Uterus (tissue), 2 donors: Measurements from ENCODE around the gene ZNF618.

Source experiments
- POLR2A ChIP-seq, 2 donors: fragments of 450-650 bp; IDR thresholded peaks; one replicate each; pipeline ENCODE4 v1.6.1; 2016; ENCODE audit warnings: antibody characterized with exemption in 2 of 2, mild to moderate bottlenecking in 1 of 2, moderate library complexity in 1 of 2
- TF ChIP-seq, protein P1 (sequence below), 4 experiments: fragments of 200-600 bp in 2 of 4; fragments of 450-650 bp in 2 of 4; sonication (generic) in 2 of 4; IDR thresholded peaks; one replicate each; pipeline ENCODE4 v1.5.1; 2016 to 2019; ENCODE audit warnings: antibody characterized with exemption in 4 of 4, mild to moderate bottlenecking in 2 of 4, moderate library complexity in 1 of 4

DNA sequence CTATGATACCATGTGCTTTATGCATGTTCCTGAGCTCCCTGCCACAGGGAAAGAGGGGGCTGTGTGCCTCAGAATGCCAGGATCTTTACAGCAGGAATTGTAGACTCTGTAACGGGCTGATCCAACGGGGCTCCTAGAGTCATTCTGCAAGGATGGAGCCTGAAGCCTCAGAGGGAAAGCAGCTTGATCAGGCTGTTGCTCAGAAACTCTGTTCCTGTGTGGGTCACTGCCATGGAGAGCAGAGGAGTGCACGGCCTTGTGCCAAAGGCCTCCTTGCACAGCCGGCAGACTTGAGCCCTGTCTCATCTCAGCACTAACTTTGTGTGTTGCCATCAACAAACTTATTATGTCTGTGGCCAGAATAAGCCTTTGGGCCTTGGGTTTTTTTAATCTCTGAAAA lies 150.2 kb downstream of the ZNF618 start:
- TF ChIP-seq, protein P1, sequence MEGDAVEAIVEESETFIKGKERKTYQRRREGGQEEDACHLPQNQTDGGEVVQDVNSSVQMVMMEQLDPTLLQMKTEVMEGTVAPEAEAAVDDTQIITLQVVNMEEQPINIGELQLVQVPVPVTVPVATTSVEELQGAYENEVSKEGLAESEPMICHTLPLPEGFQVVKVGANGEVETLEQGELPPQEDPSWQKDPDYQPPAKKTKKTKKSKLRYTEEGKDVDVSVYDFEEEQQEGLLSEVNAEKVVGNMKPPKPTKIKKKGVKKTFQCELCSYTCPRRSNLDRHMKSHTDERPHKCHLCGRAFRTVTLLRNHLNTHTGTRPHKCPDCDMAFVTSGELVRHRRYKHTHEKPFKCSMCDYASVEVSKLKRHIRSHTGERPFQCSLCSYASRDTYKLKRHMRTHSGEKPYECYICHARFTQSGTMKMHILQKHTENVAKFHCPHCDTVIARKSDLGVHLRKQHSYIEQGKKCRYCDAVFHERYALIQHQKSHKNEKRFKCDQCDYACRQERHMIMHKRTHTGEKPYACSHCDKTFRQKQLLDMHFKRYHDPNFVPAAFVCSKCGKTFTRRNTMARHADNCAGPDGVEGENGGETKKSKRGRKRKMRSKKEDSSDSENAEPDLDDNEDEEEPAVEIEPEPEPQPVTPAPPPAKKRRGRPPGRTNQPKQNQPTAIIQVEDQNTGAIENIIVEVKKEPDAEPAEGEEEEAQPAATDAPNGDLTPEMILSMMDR (IDR thresholded peaks at IDR 0.05): no peak
- no peak for TF ChIP-seq POLR2A (IDR thresholded peaks at IDR 0.05)
